BLaER1 (cell line): Measurements from ENCODE around the gene HES5.

ENCODE experiments used
- H3K27ac ChIP-seq: shearing (Covaris generic); formaldehyde crosslinking; 2 replicates; pipeline ENCODE4 v1.8.1; 2022
- H3K27me3 ChIP-seq: shearing (Covaris generic); formaldehyde crosslinking; 2 replicates; pipeline ENCODE4 v1.8.1; 2022
- H3K36me3 ChIP-seq: shearing (Covaris generic); formaldehyde crosslinking; 2 replicates; pipeline ENCODE4 v1.8.1; 2022
- H3K4me1 ChIP-seq: shearing (Covaris generic); formaldehyde crosslinking; 2 replicates; pipeline ENCODE4 v1.8.1; 2022
- H3K4me2 ChIP-seq: shearing (Covaris generic); formaldehyde crosslinking; 2 replicates; pipeline ENCODE4 v1.8.1; 2022
- H3K4me3 ChIP-seq: shearing (Covaris generic); formaldehyde crosslinking; 2 replicates; pipeline ENCODE4 v1.8.1; 2022
- H3K9ac ChIP-seq: shearing (Covaris generic); formaldehyde crosslinking; 2 replicates; pipeline ENCODE4 v1.8.1; 2022
- H3K9me3 ChIP-seq: shearing (Covaris generic); formaldehyde crosslinking; 2 replicates; pipeline ENCODE4 v1.8.1; 2022
- H4K20me1 ChIP-seq: shearing (Covaris generic); formaldehyde crosslinking; 2 replicates; pipeline ENCODE4 v1.8.1; 2022
- Cebpa-rat ChIP-seq: shearing (Covaris generic); IDR thresholded peaks from 2 replicates; pipeline ENCODE4 v1.8.1; 2022

HES5 gene

GRCh38 chr1:2496746-2497145, 33.3 kb downstream of the HES5 start:
- Histone ChIP-seq H3K9me3 (no peaks in the 10 kb centered on the region), H3K4me2 (peak overlapping the region; percentile 98), H3K4me3 (peak overlapping the region; percentile 19; the same call in 1 of the 2 replicates), H3K4me1 (peaks cover 97% of the 10 kb centered on the region), H3K27ac (peak overlapping the region; percentile 86), H3K27me3 (no peaks in the 10 kb centered on the region), H3K36me3 (no peaks in the 10 kb centered on the region), H4K20me1 (peaks cover 9% of the 10 kb centered on the region; the same call in 1 of the 2 replicates), H3K9ac (peak overlapping the region; percentile 65; the same call in 1 of the 2 replicates)
- TF ChIP-seq Cebpa-rat, result no peak

GRCh38 chr1:2496087-2496622, 33.9 kb downstream of the HES5 start:
- H4K20me1 ChIP-seq, result peaks cover 9% of the 10 kb centered on the region; the same call in 1 of the 2 replicates
- no peaks in the 10 kb centered on the region for H3K36me3 ChIP-seq
- H3K27ac ChIP-seq, result peak overlapping the region; percentile 86
- H3K4me1 ChIP-seq, result peaks cover 91% of the 10 kb centered on the region
- H3K4me3 ChIP-seq, result peak overlapping the region; percentile 19; the same call in 1 of the 2 replicates
- no peaks in the 10 kb centered on the region for H3K27me3 ChIP-seq
- H3K9ac ChIP-seq, result peak overlapping the region; percentile 65
- TF ChIP-seq Cebpa-rat, result no peak
- peak overlapping the region; percentile 98 for H3K4me2 ChIP-seq
- H3K9me3 ChIP-seq, result no peaks in the 10 kb centered on the region

- TF ChIP-seq Cebpa-rat, result no peak
- Histone ChIP-seq H3K4me1 (peaks cover 86% of the 10 kb centered on the region), H3K4me2 (peak overlapping the region; percentile 98), H3K27me3 (no peaks in the 10 kb centered on the region), H3K4me3 (no peak overlapping the region), H4K20me1 (peaks cover 9% of the 10 kb centered on the region; the same call in 1 of the 2 replicates), H3K27ac (peak overlapping the region; percentile 86), H3K9me3 (no peaks in the 10 kb centered on the region), H3K9ac (peak overlapping the region; percentile 65; the same call in 1 of the 2 replicates), H3K36me3 (no peaks in the 10 kb centered on the region)
Measured at GRCh38 chr1:2495546-2495945, 34.5 kb downstream of the HES5 start.

- Histone ChIP-seq H3K27ac (peak overlapping the region; percentile 86), H3K36me3 (no peaks in the 10 kb centered on the region), H3K9ac (peak overlapping the region; percentile 65; the same call in 1 of the 2 replicates), H3K27me3 (no peaks in the 10 kb centered on the region), H3K4me3 (no peak overlapping the region), H3K4me2 (peak overlapping the region; percentile 98), H3K4me1 (peaks cover 81% of the 10 kb centered on the region), H3K9me3 (no peaks in the 10 kb centered on the region), H4K20me1 (peaks cover 9% of the 10 kb centered on the region; the same call in 1 of the 2 replicates)
- TF ChIP-seq Cebpa-rat, result no peak
Measured at GRCh38 chr1:2495026-2495425, 35.0 kb downstream of the HES5 start.

GRCh38 chr1:2494323-2494693, 35.8 kb downstream of the HES5 start:
- H3K9ac ChIP-seq, result no peak overlapping the region
- H3K27ac ChIP-seq, result 0 out of 2 replicates have a peak overlapping the region, but pooled peaks have one; percentile 86

GRCh38 chr1:2493691-2494322, 36.3 kb downstream of the HES5 start:
- Histone ChIP-seq H3K9ac (no peak overlapping the region), H3K27me3 (no peaks in the 10 kb centered on the region), H3K4me1 (peaks cover 69% of the 10 kb centered on the region), H4K20me1 (peaks cover 9% of the 10 kb centered on the region; the same call in 1 of the 2 replicates), H3K27ac (0 out of 2 replicates have a peak overlapping the region, but pooled peaks have one; percentile 86), H3K9me3 (peaks cover 8% of the 10 kb centered on the region), H3K4me2 (peak overlapping the region; percentile 98), H3K36me3 (no peaks in the 10 kb centered on the region), H3K4me3 (no peak overlapping the region)
- no peak for TF ChIP-seq Cebpa-rat

More at GRCh38 chr1:2494323-2494693, 35.8 kb downstream of the HES5 start:
- H3K9me3 ChIP-seq, result peaks cover 2% of the 10 kb centered on the region
- no peaks in the 10 kb centered on the region for H3K36me3 ChIP-seq
- peak; percentile 76 for TF ChIP-seq Cebpa-rat
- no peaks in the 10 kb centered on the region for H3K27me3 ChIP-seq
- H3K4me1 ChIP-seq, result peaks cover 74% of the 10 kb centered on the region
- peak overlapping the region; percentile 98 for H3K4me2 ChIP-seq
- H3K4me3 ChIP-seq, result no peak overlapping the region
- peaks cover 9% of the 10 kb centered on the region; the same call in 1 of the 2 replicates for H4K20me1 ChIP-seq

DNA sequence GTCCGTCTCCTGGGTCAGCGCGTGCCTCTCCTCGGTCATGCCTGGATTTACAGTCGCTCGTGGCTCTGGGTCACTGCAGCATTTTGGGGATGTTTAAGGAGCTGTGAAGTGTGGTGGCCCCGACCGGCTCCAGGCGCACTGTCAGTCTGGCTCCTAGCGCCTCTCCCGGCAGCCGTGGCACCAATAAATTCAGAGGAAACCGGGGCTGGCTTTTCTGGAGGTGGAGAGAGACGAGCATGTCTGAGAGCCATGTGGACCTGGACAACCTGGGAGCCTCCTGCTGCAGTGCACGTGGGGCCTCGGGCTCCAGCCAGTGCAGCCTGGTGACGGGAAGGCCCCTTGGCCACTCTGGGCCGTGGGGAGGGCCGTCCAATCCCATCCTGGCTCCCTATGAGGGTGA, 36.8 kb downstream of the HES5 start:
- H3K9ac ChIP-seq, result no peak overlapping the region
- H4K20me1 ChIP-seq, result peaks cover 9% of the 10 kb centered on the region; the same call in 1 of the 2 replicates
- peaks cover 13% of the 10 kb centered on the region for H3K9me3 ChIP-seq
- no peaks in the 10 kb centered on the region for H3K36me3 ChIP-seq
- no peak overlapping the region for H3K4me3 ChIP-seq
- H3K27ac ChIP-seq, result no peak overlapping the region
- H3K4me1 ChIP-seq, result peaks cover 63% of the 10 kb centered on the region
- TF ChIP-seq Cebpa-rat, result no peak
- no peaks in the 10 kb centered on the region for H3K27me3 ChIP-seq
- peak overlapping the region; percentile 98 for H3K4me2 ChIP-seq

GRCh38 chr1:2492091-2492490, 38.0 kb downstream of the HES5 start:
- peak overlapping the region; percentile 98 for H3K4me2 ChIP-seq

GRCh38 chr1:2489615-2490014, 40.4 kb downstream of the HES5 start:
- H4K20me1 ChIP-seq, result no peaks in the 10 kb centered on the region
- peaks cover 15% of the 10 kb centered on the region for H3K9me3 ChIP-seq
- no peaks in the 10 kb centered on the region for H3K36me3 ChIP-seq
- no peaks in the 10 kb centered on the region for H3K27me3 ChIP-seq
- no peak for TF ChIP-seq Cebpa-rat
- no peak overlapping the region for H3K27ac ChIP-seq
- no peak overlapping the region for H3K4me2 ChIP-seq
- H3K4me3 ChIP-seq, result no peak overlapping the region
- H3K9ac ChIP-seq, result no peak overlapping the region
- peaks cover 34% of the 10 kb centered on the region for H3K4me1 ChIP-seq

More at GRCh38 chr1:2492091-2492490, 38.0 kb downstream of the HES5 start:
- peaks cover 9% of the 10 kb centered on the region; the same call in 1 of the 2 replicates for H4K20me1 ChIP-seq
- no peak overlapping the region for H3K4me3 ChIP-seq
- peaks cover 15% of the 10 kb centered on the region for H3K9me3 ChIP-seq
- H3K27ac ChIP-seq, result no peak overlapping the region
- H3K4me1 ChIP-seq, result peaks cover 52% of the 10 kb centered on the region
- TF ChIP-seq Cebpa-rat, result no peak
- no peaks in the 10 kb centered on the region for H3K36me3 ChIP-seq
- H3K27me3 ChIP-seq, result no peaks in the 10 kb centered on the region
- H3K9ac ChIP-seq, result no peak overlapping the region

GRCh38 chr1:2488688-2489087, 41.4 kb downstream of the HES5 start:
- no peak for TF ChIP-seq Cebpa-rat
- Histone ChIP-seq H3K9me3 (peaks cover 15% of the 10 kb centered on the region), H4K20me1 (no peaks in the 10 kb centered on the region), H3K4me3 (no peak overlapping the region), H3K9ac (no peak overlapping the region), H3K4me2 (no peak overlapping the region), H3K4me1 (peaks cover 25% of the 10 kb centered on the region), H3K27ac (no peak overlapping the region), H3K36me3 (no peaks in the 10 kb centered on the region), H3K27me3 (no peaks in the 10 kb centered on the region)
